NCI-H1105 (cell line): ENCODE data around the gene MUCL3.
"Not testable (repeated sequence)": the region's sequence is repeated elsewhere in the genome, so short reads cannot be mapped to it uniquely, and the experiment has no call there.

ENCODE experiments used
- DNase-seq: peaks from one replicate; lab custom pipeline; 2025; lab: John Stamatoyannopoulos, UW

Gene MUCL3

GRCh38 chr6:30940361-30940986, at the start of gene MUCL3:
Gene MUCL3 (plus strand): TSS chr6:30940973. CDS start chr6:30941000, 27 bp downstream.
- DNase-seq: no peak

- DNase-seq: no peak
Observed at GRCh38 chr6:30891450-30891723, 49.4 kb upstream of the MUCL3 start.

GRCh38 chr6:30891816-30892538, 48.8 kb upstream of the MUCL3 start:
- DNase-seq: no peak

GRCh38 chr6:30893001-30893591, 47.7 kb upstream of the MUCL3 start:
- DNase-seq: no peak

- DNase-seq: no peak
Observed at GRCh38 chr6:30893666-30894065, 47.1 kb upstream of the MUCL3 start.

- DNase-seq: no peak
Observed at GRCh38 chr6:30894381-30894780, 46.4 kb upstream of the MUCL3 start.

GRCh38 chr6:30894935-30895334, 45.8 kb upstream of the MUCL3 start:
- DNase-seq: no peak

GRCh38 chr6:30895343-30895742, 45.4 kb upstream of the MUCL3 start:
- DNase-seq: no peak

GRCh38 chr6:30896541-30896940, 44.2 kb upstream of the MUCL3 start:
- no peak for DNase-seq

- no peak for DNase-seq
Observed at GRCh38 chr6:30897882-30898281, 42.9 kb upstream of the MUCL3 start.

- no peak for DNase-seq
Observed at GRCh38 chr6:30898750-30899360, 41.9 kb upstream of the MUCL3 start.

- no peak for DNase-seq
Observed at GRCh38 chr6:30900863-30901417, 39.8 kb upstream of the MUCL3 start.

- DNase-seq: no peak
Observed at GRCh38 chr6:30901436-30901835, 39.3 kb upstream of the MUCL3 start.

GRCh38 chr6:30902196-30902595, 38.6 kb upstream of the MUCL3 start:
- DNase-seq: not testable (repeated sequence)

- DNase-seq: no peak
Observed at GRCh38 chr6:30902709-30903108, 38.1 kb upstream of the MUCL3 start.

GRCh38 chr6:30903236-30903635, 37.5 kb upstream of the MUCL3 start:
- no peak for DNase-seq

GRCh38 chr6:30907290-30907757, 33.4 kb upstream of the MUCL3 start:
- DNase-seq: not testable (repeated sequence)

GRCh38 chr6:30907758-30908591, 32.8 kb upstream of the MUCL3 start, which contains the start of gene GTF2H4:
Gene GTF2H4 (plus strand): TSS chr6:30908207.
- peak; percentile 98 for DNase-seq

GRCh38 chr6:30908700-30909099, 32.1 kb upstream of the MUCL3 start:
- DNase-seq: no peak

GRCh38 chr6:30910473-30910872, 30.3 kb upstream of the MUCL3 start:
- DNase-seq: not testable (repeated sequence)

- no peak for DNase-seq
Observed at GRCh38 chr6:30912746-30913520, 27.8 kb upstream of the MUCL3 start.
